ENCODE results near the gene ZSWIM4.
A peak's percentile ranks its signal among the peaks of the same experiment; 100 is the strongest.
"Not testable (repeated sequence)": the region's sequence is repeated elsewhere in the genome, so short reads cannot be mapped to it uniquely, and the experiment has no call there.

The ZSWIM4 gene

DNA sequence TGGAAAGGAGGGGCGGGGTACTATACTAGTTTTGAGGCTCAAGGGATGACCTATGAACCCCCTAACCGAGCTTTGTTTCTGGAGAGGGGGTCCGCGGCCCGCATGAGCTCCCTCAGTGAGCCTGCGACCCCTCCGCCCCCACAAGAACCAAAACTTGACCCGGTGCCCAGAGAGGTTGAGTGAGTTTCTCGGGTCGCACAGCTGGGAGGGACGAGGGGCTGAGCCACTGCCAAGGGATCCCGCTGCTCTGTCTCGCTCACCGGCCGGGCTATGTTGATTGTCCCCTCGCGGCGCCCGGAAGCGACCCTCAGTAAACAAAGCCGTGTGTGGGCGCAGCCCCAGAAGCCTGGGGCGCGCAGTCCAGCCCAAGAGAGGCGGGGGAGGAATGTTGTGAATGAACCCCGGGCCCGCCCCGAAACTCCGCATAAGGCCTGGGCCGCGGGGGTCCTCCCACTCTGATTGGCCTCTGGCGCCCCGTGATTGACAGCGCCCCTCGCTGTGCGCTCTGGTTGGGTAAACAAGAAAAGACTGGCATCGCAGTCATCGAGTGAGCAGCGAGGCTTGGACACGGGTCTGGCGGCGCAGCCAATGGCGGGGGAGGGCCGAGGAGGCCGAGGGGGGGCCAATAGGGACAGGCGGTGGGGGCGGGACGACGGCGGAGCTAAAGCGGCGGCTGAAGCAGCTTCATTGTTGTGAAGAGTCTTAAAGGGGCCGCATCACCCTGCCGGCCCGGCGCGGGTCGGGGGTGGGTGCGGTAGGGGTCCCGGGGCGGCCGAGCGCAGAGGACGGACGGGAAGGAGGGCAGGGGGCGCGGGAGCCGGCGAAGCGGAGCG, at the start of gene ZSWIM4:
Gene ZSWIM4, plus strand, starts transcription at position 687 of the 833 bp plus-strand sequence. CDS start 206 bp downstream, outside the sequence.
- TF ChIP-seq, protein P1, sequence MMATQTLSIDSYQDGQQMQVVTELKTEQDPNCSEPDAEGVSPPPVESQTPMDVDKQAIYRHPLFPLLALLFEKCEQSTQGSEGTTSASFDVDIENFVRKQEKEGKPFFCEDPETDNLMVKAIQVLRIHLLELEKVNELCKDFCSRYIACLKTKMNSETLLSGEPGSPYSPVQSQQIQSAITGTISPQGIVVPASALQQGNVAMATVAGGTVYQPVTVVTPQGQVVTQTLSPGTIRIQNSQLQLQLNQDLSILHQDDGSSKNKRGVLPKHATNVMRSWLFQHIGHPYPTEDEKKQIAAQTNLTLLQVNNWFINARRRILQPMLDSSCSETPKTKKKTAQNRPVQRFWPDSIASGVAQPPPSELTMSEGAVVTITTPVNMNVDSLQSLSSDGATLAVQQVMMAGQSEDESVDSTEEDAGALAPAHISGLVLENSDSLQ (IDR thresholded peaks at IDR 0.05), result peak; percentile 100
- TF ChIP-seq CTBP1 (IDR thresholded peaks at IDR 0.05; ENCODE audit: borderline replicate concordance) (no peak), FOXK2 (IDR thresholded peaks at IDR 0.05) (no peak; the same call in 1 of the 2 replicates), LEF1 (IDR thresholded peaks at IDR 0.05; ENCODE audit: borderline replicate concordance) (no peak), FOXA1 (IDR thresholded peaks at IDR 0.05) (no peak)
- CTCF ChIA-PET, result interaction anchor here (0.6 kb wide), 1 partner anchor 264 kb away, joined by 3 read pairs; no protein-coding TSS in a partner anchor
- POLR2A ChIA-PET, result interaction anchor here (0.5 to 1.5 kb wide), 8 partner anchors 21 to 342 kb away, joined by 3 to 7 read pairs (median 4); partner anchors contain the start of genes C19orf53 and MRI1
- DNase-seq (ENCODE audit: extremely low spot score), result peak; percentile 97

DNA sequence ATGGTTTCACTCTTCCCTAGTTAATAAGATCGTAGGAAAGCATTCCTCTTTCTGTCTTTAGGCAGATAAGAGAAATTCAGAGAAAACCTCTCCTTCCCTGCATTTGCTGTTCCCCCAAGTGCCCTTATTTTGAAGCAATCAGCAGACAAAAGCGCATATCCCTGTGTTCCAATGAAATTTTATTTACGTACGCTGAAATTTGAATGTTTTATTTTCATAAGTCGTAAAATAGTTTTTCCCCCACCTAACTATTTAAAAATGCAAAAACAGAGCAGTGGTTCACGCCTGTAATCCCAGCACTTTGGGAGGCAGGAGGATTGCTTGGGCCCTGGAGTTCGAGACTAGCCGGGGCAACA, 48.2 kb upstream of the ZSWIM4 start:
- no peak for TF ChIP-seq ARNT (IDR thresholded peaks at IDR 0.05)
- no peak for TF ChIP-seq TARDBP (IDR thresholded peaks at IDR 0.05)
- no peak for TF ChIP-seq SUZ12 (IDR thresholded peaks at IDR 0.05)
- TF ChIP-seq ELF4 (IDR thresholded peaks at IDR 0.05), result no peak
- TF ChIP-seq FOXA1 (IDR thresholded peaks at IDR 0.05), result no peak
- TF ChIP-seq L3MBTL2 (conservative IDR thresholded peaks at IDR 0.05), result no peak
- no peak for TF ChIP-seq SP1 (IDR thresholded peaks at IDR 0.05)
- no peak for TF ChIP-seq NFRKB (IDR thresholded peaks at IDR 0.05)
- no peak for TF ChIP-seq FOXM1 (IDR thresholded peaks at IDR 0.05; ENCODE audit: borderline replicate concordance)
- no peak for TF ChIP-seq BHLHE40 (IDR thresholded peaks at IDR 0.05; ENCODE audit: borderline replicate concordance)
- no peak for TF ChIP-seq HDGF (IDR thresholded peaks at IDR 0.05; ENCODE audit: borderline replicate concordance)
- TF ChIP-seq, protein P1 (IDR thresholded peaks at IDR 0.05), result no peak

DNA sequence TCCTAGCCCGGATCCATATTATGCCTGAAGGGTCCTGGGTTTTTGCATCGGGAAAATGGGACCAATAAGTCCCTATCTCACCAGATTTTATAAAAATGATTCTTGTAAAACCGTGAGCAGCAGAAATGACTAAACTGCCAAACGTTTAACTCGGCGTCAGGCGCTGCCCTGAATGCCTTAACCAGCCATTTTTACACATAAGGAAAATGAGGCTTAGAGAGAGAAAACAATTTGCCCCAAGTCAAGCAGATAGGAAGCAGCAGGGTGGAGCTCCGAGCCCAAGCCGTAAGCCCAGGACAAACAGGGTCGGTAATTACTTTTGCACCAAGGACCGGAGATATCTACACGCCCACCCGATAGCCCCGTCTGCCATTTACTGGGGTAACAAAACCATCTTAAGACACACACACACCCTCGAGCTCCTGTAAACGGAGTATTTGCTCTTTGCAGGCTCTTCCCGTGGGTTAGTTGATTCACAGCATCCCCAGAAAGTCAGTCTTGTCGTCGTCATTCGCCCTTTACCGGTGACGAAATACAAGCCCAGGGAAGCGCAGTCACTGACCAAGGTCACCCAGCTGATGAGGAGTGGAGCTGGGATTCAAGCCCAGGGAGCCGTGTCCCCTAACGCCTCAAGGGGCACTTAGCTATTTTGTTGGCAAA, 46.9 kb upstream of the ZSWIM4 start:
- DNase-seq (ENCODE audit: extremely low spot score), result no peak
- POLR2A ChIA-PET, result interaction anchor here (0.6 to 2.8 kb wide), 15 partner anchors 7 to 148 kb away, joined by 3 to 28 read pairs (median 4); partner anchors contain the start of genes C19orf53 and MRI1
- CTCF ChIA-PET, result interaction anchor here (0.9 kb wide), 1 partner anchor 27 kb away, joined by 3 read pairs; no protein-coding TSS in a partner anchor
- TF ChIP-seq ELF4 (IDR thresholded peaks at IDR 0.05) (no peak), TARDBP (IDR thresholded peaks at IDR 0.05) (no peak), NFRKB (IDR thresholded peaks at IDR 0.05) (no peak), SUZ12 (IDR thresholded peaks at IDR 0.05) (no peak), SP1 (IDR thresholded peaks at IDR 0.05) (no peak), CTBP1 (IDR thresholded peaks at IDR 0.05; ENCODE audit: borderline replicate concordance) (no peak), HDGF (IDR thresholded peaks at IDR 0.05; ENCODE audit: borderline replicate concordance) (no peak)

More for the DNA sequence above, 48.2 kb upstream of the ZSWIM4 start:
- ChIA-PET CTCF (no interaction called here), POLR2A (interaction anchor here (0.8 to 2.8 kb wide), 11 partner anchors 8 to 390 kb away, joined by 3 to 28 read pairs (median 4); partner anchors contain the start of genes ASF1B and MRI1)
- DNase-seq (ENCODE audit: extremely low spot score), result no peak

DNA sequence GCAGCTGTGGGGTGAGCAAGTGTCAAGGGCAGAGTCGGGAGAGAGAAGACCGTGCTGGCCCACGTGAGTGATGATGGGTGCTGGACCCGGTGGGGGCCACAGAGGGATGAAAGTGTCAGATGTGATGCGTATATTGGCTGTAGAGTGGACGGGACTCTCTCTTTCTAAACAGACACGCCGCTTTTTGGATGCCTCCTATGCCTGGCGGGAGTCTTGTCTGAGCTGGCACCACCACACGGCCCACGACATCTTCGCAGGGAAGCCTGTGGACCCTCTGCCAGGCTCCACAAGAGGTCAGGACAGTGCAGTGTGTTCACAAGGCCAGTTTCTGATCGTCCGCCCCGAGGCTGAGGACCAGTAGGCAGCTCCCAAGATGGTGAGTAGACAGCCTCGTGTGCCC, 43.8 kb upstream of the ZSWIM4 start:
- no peak for TF ChIP-seq ZNF384 (IDR thresholded peaks at IDR 0.05)
- TF ChIP-seq, protein P1 (IDR thresholded peaks at IDR 0.05), result no peak
- TF ChIP-seq FOXM1 (IDR thresholded peaks at IDR 0.05; ENCODE audit: borderline replicate concordance), result no peak
- TF ChIP-seq FOXK2 (IDR thresholded peaks at IDR 0.05), result no peak
- TF ChIP-seq BHLHE40 (IDR thresholded peaks at IDR 0.05; ENCODE audit: borderline replicate concordance), result no peak
- ChIA-PET CTCF (interaction anchor here (0.7 kb wide), 1 partner anchor 9 kb away, joined by 3 read pairs; no protein-coding TSS in a partner anchor), POLR2A (no interaction called here)
- DNase-seq (ENCODE audit: extremely low spot score), result no peak

DNA sequence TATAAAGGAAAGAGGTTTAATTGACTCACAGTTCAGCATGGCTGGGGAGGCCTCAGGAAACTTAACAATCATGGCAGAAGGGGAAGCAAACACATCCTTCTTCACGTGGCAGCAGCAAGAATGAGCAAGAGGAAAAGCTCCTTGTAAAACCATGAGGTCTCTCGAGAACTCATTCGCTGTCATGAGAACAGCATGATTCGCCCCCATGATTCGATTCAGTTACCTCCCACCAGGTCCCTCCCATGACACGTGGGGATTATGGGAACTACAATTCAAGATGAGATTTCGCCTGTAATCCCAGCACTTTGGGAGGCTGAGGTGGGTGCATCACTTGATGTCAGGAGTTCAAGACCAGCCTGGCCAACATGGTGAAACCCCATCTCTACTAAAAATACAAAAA, 41.6 kb upstream of the ZSWIM4 start:
- DNase-seq (ENCODE audit: extremely low spot score); POLR2A ChIA-PET: not testable (repeated sequence)
- CTCF ChIA-PET, result interaction anchor here (0.6 kb wide), 2 partner anchors 395 to 572 kb away, joined by 3 to 4 read pairs; no protein-coding TSS in a partner anchor

DNA sequence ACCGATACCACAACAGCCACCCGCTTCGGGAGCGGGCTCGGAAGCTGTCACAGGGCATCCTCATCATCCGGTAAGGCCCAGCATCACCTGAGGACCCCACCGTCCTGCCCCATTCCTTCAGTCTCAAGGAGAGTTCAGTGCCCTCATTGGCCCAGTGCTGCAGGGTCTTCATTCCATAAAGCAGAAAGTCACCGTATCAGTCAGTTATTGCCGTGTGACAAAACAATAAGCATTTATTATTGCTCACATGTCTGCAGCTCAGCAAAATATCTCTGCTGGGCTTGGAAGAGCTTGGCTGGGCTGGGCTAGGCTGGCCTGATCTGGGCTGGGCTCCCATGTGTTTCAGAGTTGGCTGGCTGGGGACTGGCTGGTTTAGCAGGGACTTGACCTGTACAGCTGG, 39.0 kb upstream of the ZSWIM4 start:
- CTCF ChIA-PET, result no interaction called here
- TF ChIP-seq FOXK2 (IDR thresholded peaks at IDR 0.05) (no peak), L3MBTL2 (conservative IDR thresholded peaks at IDR 0.05) (no peak), NFRKB (IDR thresholded peaks at IDR 0.05) (no peak), CTBP1 (IDR thresholded peaks at IDR 0.05; ENCODE audit: borderline replicate concordance) (no peak), LEF1 (IDR thresholded peaks at IDR 0.05; ENCODE audit: borderline replicate concordance) (no peak), ELF4 (IDR thresholded peaks at IDR 0.05) (no peak), HDGF (IDR thresholded peaks at IDR 0.05; ENCODE audit: borderline replicate concordance) (no peak), SUZ12 (IDR thresholded peaks at IDR 0.05) (no peak), ZNF384 (IDR thresholded peaks at IDR 0.05) (no peak), FOXM1 (IDR thresholded peaks at IDR 0.05; ENCODE audit: borderline replicate concordance) (no peak), ARNT (IDR thresholded peaks at IDR 0.05) (no peak), SP1 (IDR thresholded peaks at IDR 0.05) (no peak), TARDBP (IDR thresholded peaks at IDR 0.05) (no peak), BHLHE40 (IDR thresholded peaks at IDR 0.05; ENCODE audit: borderline replicate concordance) (no peak), FOXA1 (IDR thresholded peaks at IDR 0.05) (no peak)
- TF ChIP-seq, protein P1 (IDR thresholded peaks at IDR 0.05), result no peak
- DNase-seq (ENCODE audit: extremely low spot score), result no peak
- POLR2A ChIA-PET, result interaction anchor here (1.0 to 1.3 kb wide), 3 partner anchors 8 to 9 kb away, joined by 3 to 4 read pairs (median 4); partner anchors contain the start of gene MRI1

All from HEK293T (cell line).